Neural cell (in vitro differentiated cells): ENCODE results near the gene OR51V1. TPM values are rescaled to one million over a fixed set of nuclear protein-coding genes. Genes with fewer than 3 reads are reported as not detected.

Source experiments
- H2AFZ ChIP-seq: fragments of 200-600, 300-800 bp; sonication (generic), shearing (Covaris generic); 2 replicates; pipeline ENCODE4 v1.6.0; 2014; ENCODE audit warnings: low read depth, mild to moderate bottlenecking, antibody characterized with exemption, low read length, moderate library complexity
- H3F3A ChIP-seq: fragments of 200-600 bp; shearing (Covaris generic); 2 replicates; pipeline ENCODE4 v1.6.1; 2016; ENCODE audit warnings: mild to moderate bottlenecking, moderate library complexity, mixed read lengths, antibody characterized with exemption, low read length; ENCODE audit not compliant: insufficient read depth, poor library complexity, severe bottlenecking
- H3K27ac ChIP-seq: fragments of 200-600, 300-800 bp; sonication (generic), shearing (Covaris generic); 2 replicates; pipeline ENCODE4 v1.5.1; 2014; ENCODE audit warnings: mild to moderate bottlenecking, low read length, moderate library complexity
- H3K27me3 ChIP-seq: fragments of 300-800, 200-600 bp; sonication (generic), shearing (Covaris generic); 2 replicates; pipeline ENCODE4 v1.6.0; 2014; ENCODE audit warnings: mild to moderate bottlenecking, low read depth, low read length, moderate library complexity; ENCODE audit not compliant: insufficient read depth
- H3K36me3 ChIP-seq: fragments of 300-800, 200-600 bp; sonication (generic), shearing (Covaris generic); 2 replicates; pipeline ENCODE4 v1.5.1; 2014; ENCODE audit warnings: mild to moderate bottlenecking, antibody characterized with exemption, low read length, moderate library complexity; ENCODE audit not compliant: insufficient read depth
- H3K4me2 ChIP-seq: fragments of 300-800, 200-600 bp; sonication (generic), shearing (Covaris generic); 2 replicates; pipeline ENCODE4 v1.6.0; 2014; ENCODE audit warnings: mild to moderate bottlenecking, low read length
- H3K4me3 ChIP-seq: fragments of 300-800, 200-600 bp; sonication (generic), shearing (Covaris generic); 2 replicates; pipeline ENCODE4 v1.5.1; 2014; ENCODE audit warnings: mild to moderate bottlenecking, low read length, moderate library complexity
- H3K79me2 ChIP-seq: fragments of 200-600 bp; shearing (Covaris generic); replicated peaks from 2 replicates; pipeline ENCODE4 v1.6.0; 2014; ENCODE audit warnings: mild to moderate bottlenecking, low read length, moderate library complexity; ENCODE audit not compliant: insufficient read depth
- H3K9ac ChIP-seq: fragments of 300-800, 200-600 bp; sonication (generic), shearing (Covaris generic); 2 replicates; pipeline ENCODE4 v1.6.1; 2016; ENCODE audit warnings: mild to moderate bottlenecking, low read length, mixed read lengths
- H3K9me2 ChIP-seq: fragments of 200-600 bp; shearing (Covaris generic); 2 replicates; pipeline ENCODE4 v1.6.1; 2016; ENCODE audit warnings: mild to moderate bottlenecking, low read length, mixed read lengths; ENCODE audit not compliant: insufficient read depth
- H3K9me3 ChIP-seq: fragments of 200-600, 300-800 bp; sonication (generic), shearing (Covaris generic); 2 replicates; pipeline ENCODE4 v1.6.1; 2016; ENCODE audit warnings: mild to moderate bottlenecking, mixed run types, low read length, moderate library complexity, mixed read lengths
- H4K20me1 ChIP-seq: fragments of 200-600 bp; shearing (Covaris generic); 2 replicates; pipeline ENCODE4 v1.6.1; 2016; ENCODE audit warnings: mild to moderate bottlenecking, mixed run types; ENCODE audit not compliant: insufficient read depth
- EP300 ChIP-seq: fragments of 450-650 bp; conservative IDR thresholded peaks from 2 replicates; pipeline ENCODE4 v1.6.1; 2014; ENCODE audit warnings: antibody characterized with exemption, mild to moderate bottlenecking, moderate library complexity; ENCODE audit not compliant: poor library complexity, severe bottlenecking
- EZH2 ChIP-seq: fragments of 200-600, 300-800 bp; shearing (Covaris generic), sonication (generic); IDR thresholded peaks from 2 replicates; pipeline ENCODE4 v1.6.1; 2014; ENCODE audit warnings: antibody characterized with exemption, low read length, borderline replicate concordance, mild to moderate bottlenecking; ENCODE audit not compliant: insufficient read depth, poor library complexity, severe bottlenecking
- MXI1 ChIP-seq: fragments of 450-650 bp; conservative IDR thresholded peaks from 2 replicates; pipeline ENCODE4 v1.6.1; 2014; ENCODE audit warnings: antibody characterized with exemption, mild to moderate bottlenecking; ENCODE audit not compliant: poor library complexity, severe bottlenecking
- POLR2AphosphoS5 ChIP-seq: IDR thresholded peaks from 2 replicates; pipeline ENCODE4 v1.6.1; 2012
- RAD21 ChIP-seq: fragments of 450-650 bp; conservative IDR thresholded peaks from 2 replicates; pipeline ENCODE4 v1.6.1; 2014; ENCODE audit warnings: antibody characterized with exemption, mild to moderate bottlenecking, moderate library complexity
- SMC3 ChIP-seq: fragments of 450-650 bp; conservative IDR thresholded peaks from 2 replicates; pipeline ENCODE4 v1.6.1; 2014; ENCODE audit warnings: antibody characterized with exemption, mild to moderate bottlenecking, moderate library complexity; ENCODE audit not compliant: poor library complexity
- TAF1 ChIP-seq: IDR thresholded peaks from 2 replicates; pipeline ENCODE4 v1.6.1; 2012; ENCODE audit warnings: low read depth
- polyA plus RNA-seq: library from polyadenylated mRNA; depleted of rRNA; stranded (reverse); fragments of >200 nt; gene quantifications from 2 replicates; pipeline ENCODE4 v1.2.3, GENCODE V29; 2014
- TF ChIP-seq, protein P1 (sequence below): fragments of 450-650 bp; IDR thresholded peaks from 2 replicates; pipeline ENCODE4 v1.5.1; 2014; ENCODE audit warnings: antibody characterized with exemption, mild to moderate bottlenecking, moderate library complexity; ENCODE audit not compliant: poor library complexity, severe bottlenecking
- TF ChIP-seq, protein P2 (sequence below): IDR thresholded peaks from 2 replicates; pipeline ENCODE4 v1.6.1; 2012; ENCODE audit warnings: borderline replicate concordance

Gene OR51V1
- polyA plus RNA-seq, 1 donor from 2014 or later: not detected

DNA sequence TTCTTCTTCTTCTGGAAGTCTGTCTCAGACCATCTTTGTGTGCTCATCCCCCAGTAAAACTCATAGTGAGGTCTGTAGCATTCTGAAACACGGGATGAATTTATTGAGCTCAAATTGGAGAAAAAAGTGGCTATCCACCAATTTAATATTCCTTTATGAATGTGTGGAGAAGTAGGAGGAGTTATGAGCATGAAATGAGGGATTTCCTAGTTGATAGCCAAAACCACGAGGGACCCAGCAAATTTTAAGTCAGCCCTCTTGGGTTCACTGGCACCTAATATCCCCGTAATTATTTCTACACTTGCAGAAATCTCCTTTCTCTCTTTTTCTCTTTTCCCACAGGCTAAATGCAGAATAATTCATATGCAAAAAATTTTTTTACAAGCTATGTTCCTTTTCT is 45.8 kb downstream of the OR51V1 start, which contains the start of gene OR52A1:
Gene OR52A1 (minus strand): TSS at position 101 of the 400 bp plus-strand sequence. CDS start 2,388 bp downstream, outside the sequence.
- no peak within 1 kb of the TSS for H3K4me2 ChIP-seq
- H3K9ac ChIP-seq: no peak within 1 kb of the TSS
- no peak within 1 kb of the TSS for H3K4me3 ChIP-seq
- no peaks in the 10 kb centered on the region for H4K20me1 ChIP-seq
- H3K36me3 ChIP-seq: no peaks in the 10 kb centered on the region
- no peaks in the 10 kb centered on the region for H3K79me2 ChIP-seq
- TF ChIP-seq TAF1: no peak
- TF ChIP-seq, protein P1, sequence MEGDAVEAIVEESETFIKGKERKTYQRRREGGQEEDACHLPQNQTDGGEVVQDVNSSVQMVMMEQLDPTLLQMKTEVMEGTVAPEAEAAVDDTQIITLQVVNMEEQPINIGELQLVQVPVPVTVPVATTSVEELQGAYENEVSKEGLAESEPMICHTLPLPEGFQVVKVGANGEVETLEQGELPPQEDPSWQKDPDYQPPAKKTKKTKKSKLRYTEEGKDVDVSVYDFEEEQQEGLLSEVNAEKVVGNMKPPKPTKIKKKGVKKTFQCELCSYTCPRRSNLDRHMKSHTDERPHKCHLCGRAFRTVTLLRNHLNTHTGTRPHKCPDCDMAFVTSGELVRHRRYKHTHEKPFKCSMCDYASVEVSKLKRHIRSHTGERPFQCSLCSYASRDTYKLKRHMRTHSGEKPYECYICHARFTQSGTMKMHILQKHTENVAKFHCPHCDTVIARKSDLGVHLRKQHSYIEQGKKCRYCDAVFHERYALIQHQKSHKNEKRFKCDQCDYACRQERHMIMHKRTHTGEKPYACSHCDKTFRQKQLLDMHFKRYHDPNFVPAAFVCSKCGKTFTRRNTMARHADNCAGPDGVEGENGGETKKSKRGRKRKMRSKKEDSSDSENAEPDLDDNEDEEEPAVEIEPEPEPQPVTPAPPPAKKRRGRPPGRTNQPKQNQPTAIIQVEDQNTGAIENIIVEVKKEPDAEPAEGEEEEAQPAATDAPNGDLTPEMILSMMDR: no peak
- TF ChIP-seq SMC3: no peak
- TF ChIP-seq POLR2AphosphoS5: no peak
- no peak for TF ChIP-seq EP300
- TF ChIP-seq, protein P2, sequence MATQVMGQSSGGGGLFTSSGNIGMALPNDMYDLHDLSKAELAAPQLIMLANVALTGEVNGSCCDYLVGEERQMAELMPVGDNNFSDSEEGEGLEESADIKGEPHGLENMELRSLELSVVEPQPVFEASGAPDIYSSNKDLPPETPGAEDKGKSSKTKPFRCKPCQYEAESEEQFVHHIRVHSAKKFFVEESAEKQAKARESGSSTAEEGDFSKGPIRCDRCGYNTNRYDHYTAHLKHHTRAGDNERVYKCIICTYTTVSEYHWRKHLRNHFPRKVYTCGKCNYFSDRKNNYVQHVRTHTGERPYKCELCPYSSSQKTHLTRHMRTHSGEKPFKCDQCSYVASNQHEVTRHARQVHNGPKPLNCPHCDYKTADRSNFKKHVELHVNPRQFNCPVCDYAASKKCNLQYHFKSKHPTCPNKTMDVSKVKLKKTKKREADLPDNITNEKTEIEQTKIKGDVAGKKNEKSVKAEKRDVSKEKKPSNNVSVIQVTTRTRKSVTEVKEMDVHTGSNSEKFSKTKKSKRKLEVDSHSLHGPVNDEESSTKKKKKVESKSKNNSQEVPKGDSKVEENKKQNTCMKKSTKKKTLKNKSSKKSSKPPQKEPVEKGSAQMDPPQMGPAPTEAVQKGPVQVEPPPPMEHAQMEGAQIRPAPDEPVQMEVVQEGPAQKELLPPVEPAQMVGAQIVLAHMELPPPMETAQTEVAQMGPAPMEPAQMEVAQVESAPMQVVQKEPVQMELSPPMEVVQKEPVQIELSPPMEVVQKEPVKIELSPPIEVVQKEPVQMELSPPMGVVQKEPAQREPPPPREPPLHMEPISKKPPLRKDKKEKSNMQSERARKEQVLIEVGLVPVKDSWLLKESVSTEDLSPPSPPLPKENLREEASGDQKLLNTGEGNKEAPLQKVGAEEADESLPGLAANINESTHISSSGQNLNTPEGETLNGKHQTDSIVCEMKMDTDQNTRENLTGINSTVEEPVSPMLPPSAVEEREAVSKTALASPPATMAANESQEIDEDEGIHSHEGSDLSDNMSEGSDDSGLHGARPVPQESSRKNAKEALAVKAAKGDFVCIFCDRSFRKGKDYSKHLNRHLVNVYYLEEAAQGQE: no peak
- TF ChIP-seq EZH2: no peak
- no peak for TF ChIP-seq RAD21
- TF ChIP-seq MXI1: no peak
- H2AFZ ChIP-seq: no peak within 1 kb of the TSS
- H3K9me2 ChIP-seq: no peaks in the 10 kb centered on the region
- H3K27me3 ChIP-seq: no peaks in the 10 kb centered on the region
- H3K27ac ChIP-seq: no peak within 1 kb of the TSS
- no peaks in the 10 kb centered on the region for H3F3A ChIP-seq
- H3K9me3 ChIP-seq: no peaks in the 10 kb centered on the region

DNA sequence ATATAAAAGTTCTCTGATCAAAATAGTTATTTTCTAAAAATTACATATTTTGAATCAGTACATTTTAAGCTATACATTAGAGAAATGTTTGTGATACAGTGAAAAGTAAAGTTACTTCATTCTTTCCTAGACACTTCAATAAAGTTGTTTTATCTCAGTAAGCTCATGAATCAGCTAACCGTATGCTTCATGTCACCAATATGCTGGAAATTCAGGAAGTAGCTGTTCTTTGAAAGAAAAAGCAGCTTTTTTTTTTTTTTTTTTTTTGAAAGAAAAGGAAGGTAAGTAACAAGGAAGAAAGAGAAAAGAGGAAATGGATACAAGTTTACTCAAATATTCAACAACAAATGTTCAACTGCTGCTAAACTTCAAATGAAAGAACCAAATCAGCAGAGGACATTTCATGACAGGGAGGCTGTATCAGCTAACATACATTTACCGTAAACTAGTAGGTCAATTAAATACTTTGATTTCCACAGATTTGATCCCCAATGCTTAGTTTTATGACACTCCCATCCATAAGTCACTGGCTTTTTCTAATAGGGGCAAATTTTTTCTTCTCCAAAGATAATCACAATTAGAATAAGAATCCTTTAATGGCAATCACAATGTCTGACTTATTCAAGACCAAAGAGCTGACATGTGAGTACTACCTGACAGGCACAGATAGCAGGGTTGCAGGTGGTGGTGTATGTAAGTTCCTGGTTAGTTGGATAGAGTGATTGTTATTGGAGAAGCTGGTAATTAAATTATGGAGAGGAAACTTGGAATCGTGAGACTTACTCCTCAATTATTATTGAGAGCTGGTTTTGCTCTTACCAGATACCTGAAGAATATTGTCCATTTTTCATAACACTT is 46.7 kb downstream of the OR51V1 start:
- Histone ChIP-seq H2AFZ (no peak overlapping the region), H4K20me1 (no peaks in the 10 kb centered on the region), H3K9ac (no peak overlapping the region), H3K4me2 (no peak overlapping the region), H3K9me2 (no peaks in the 10 kb centered on the region), H3K27me3 (no peaks in the 10 kb centered on the region), H3K9me3 (no peaks in the 10 kb centered on the region), H3K27ac (no peak overlapping the region), H3K36me3 (no peaks in the 10 kb centered on the region), H3F3A (no peaks in the 10 kb centered on the region), H3K79me2 (no peaks in the 10 kb centered on the region), H3K4me3 (no peak overlapping the region)
- TF ChIP-seq TAF1 (no peak), SMC3 (no peak), RAD21 (no peak), EP300 (no peak), EZH2 (no peak)
- TF ChIP-seq, protein P2: no peak
